ENCODE data around the gene CYP2U1.
"Not testable (repeated sequence)": the region's sequence is repeated elsewhere in the genome, so short reads cannot be mapped to it uniquely, and the experiment has no call there.

Gene CYP2U1

DNA sequence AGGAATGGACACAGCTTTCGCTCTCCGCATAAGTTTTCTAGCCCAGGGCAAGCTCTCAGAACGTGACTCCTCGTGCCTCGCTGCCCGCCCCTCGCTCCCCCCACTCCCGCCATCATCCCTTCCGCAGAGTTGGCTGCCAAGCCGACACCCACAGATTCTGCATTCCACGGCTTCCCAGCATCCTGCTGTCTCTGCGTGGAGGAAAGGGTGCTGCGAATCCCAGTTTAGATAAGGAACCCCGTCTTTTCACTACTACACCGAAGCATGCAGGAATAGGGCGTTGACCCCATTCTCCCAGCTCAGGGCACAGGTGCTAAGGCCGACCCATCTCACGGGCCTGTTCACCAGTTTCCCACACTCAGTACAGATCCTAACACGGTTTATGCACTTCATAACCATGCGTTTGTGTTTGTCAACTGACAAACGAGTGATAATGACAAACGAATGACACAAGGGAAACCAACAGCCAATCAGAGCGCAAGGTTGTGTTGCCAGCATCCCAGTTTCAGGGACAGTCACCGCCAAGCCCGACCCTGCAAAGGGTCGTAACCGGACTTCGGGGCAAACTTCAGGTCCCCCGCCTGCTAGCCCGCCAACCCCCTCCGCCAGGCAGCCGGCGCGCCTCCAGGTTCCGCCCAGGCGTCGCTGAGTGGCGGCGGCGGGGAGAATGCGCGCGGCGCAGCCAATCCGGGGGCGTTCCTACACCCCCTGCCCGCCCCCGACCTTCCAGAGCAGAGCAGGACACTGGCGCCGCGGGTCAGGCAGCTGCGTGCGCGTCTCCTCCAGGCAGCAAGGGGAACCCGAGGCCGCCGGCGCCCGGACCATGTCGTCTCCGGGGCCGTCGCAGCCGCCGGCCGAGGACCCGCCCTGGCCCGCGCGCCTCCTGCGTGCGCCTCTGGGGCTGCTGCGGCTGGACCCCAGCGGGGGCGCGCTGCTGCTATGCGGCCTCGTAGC, at the start of gene CYP2U1:
CYP2U1 (plus strand) TSS at position 729 of the 954 bp plus-strand sequence; CDS start at position 824, 95 bp downstream.
- DNase-seq, result peak; percentile 53 to 77

DNA sequence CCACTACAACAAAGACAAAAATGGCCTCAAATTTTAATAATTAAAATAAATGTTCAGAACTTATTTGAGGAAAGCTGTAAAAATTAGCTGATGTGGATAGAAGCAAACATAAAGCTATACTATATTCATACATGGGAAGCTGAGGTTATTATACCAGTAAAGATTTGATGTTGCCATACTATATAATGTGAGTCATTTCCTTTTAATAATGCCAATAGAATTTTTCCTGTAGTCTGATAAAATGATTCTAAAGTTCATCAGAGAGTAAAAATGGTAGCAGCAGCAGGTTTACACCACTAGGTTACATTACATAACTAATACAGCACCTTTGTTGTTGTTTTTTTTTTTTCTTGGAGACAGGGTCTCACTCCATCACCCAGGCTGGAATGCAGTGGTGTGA, 45.5 kb upstream of the CYP2U1 start:
- DNase-seq, result no peak

DNA sequence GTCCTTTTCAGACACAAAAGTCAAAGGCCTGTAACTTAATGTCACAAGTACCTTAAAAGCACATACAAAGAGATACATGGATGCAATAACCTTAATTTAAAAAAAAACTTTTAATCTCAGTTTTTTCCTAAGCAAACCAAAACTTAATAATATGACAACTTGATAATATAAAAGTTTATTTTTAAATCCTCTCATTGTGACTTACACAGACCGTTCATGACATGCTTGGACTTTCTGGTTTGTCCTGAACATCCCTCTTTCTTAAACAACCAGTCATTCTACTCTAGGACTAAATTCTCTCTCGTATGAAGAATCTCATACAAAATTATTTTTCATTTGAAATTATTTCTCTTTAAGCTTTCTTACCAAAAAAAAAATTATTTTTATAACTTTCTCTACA, 43.1 kb upstream of the CYP2U1 start:
- no peak for DNase-seq

GRCh38 chr4:107890779-107891178, 40.6 kb upstream of the CYP2U1 start:
- DNase-seq, result no peak

DNA sequence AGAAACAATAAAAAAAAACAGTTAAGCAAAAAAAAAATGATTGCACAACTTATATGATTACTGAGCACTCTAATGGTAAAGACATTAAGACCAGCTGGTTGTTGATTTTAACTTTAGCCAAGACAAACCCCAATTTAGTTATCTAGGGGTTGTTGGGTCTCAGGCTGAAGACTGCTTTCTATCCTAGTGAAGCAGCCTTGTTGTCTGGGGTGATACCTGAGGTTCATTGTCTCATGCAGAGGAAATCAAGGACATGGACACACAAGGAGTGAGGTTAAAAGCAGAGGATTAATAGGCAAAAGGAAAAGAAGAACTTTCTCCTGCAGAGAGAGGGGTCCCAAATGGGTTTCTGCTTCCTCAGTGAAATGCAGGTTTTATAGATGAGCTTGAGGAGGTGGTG, 40.0 kb upstream of the CYP2U1 start:
- no peak for DNase-seq

DNA sequence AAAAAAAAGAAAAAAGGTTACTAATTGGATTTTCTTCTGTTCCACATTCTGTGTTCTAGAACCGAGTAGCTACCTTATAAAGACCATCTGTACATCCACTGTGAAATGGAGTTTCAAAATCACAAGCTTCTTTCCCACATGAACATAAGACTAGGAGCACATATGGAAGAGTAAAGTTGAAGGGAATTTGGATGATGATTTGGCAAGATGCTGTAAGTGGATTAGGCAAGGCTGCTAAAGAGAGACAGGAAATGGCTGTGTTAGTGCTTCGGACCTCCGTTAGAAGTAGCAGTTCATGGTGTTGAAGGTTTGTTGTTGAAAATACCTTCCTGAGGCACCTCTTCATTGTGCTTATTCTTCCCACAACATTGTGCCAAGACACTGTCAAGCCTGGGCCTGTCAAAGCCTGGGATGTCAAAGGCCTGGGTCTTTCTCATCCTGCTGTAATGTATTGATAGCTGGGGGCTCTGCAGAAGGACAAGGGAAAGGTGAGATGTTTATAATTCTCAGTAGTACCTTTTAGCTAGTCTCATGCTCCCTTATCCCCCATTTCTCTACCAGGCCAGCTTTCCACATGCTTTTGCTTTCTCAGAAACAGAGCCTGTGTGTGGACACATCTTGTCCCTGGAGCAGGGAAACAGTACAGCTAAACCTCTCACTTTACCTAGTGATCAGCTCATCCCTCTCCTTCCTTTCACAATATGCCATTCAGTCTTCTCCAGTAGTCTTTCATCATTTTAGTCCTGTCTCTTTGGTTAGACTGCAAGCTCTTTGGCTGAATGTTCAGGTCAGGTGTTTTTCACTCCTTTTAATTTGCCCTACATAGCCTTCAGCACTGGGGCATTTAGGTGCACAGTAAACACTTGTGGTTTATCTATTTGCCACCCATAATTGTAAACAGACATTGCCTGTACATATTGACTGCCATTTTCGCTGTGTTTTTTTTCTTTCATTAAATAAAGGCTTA, 37.9 kb upstream of the CYP2U1 start:
- DNase-seq, result no peak

- no peak for DNase-seq
Observed at GRCh38 chr4:107894138-107894603, 37.2 kb upstream of the CYP2U1 start.

DNA sequence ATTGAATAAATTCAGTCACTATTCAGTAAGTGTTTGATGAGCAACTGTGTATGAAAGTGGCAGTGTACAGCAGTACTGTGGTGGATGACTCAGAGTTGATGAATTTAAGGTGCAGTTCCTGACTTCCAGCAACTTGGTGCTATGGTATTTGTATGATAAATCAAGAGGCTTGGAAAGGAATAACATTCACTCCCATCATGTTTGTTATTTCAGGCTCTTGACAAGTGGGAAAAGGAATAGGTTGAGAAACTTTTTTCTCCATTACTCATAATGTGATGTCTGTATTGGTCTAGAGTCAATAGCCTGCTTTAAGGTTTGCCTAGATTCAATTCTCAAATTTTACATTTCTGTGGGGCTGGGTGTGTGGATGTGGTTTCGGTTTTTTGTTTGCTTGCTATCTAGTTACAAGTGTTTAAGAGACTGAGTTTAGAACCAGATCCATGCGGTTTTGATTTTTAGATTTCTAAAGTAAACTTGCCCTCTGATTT, 35.1 kb upstream of the CYP2U1 start:
- DNase-seq, result no peak

DNA sequence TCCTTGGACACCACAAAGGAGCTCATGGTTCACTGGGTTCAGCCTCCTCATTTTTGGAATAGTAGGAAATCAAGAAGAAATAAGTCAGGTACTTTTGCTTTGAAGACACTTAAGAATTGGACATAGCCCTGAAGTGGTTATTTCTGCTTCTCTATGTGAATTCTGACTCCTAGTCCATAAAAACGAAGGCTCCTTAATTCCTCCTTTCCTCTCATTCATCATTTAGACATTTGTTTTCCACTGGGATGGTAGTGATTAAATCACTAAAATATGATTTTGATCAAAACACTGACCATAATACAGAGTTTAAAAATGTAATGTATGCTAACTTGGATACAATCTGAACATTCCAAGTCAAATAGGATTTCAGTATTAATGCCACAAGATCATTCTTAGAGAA, 34.7 kb upstream of the CYP2U1 start:
- no peak for DNase-seq

GRCh38 chr4:107897823-107898222, 33.5 kb upstream of the CYP2U1 start:
- no peak for DNase-seq

- DNase-seq, result no peak
Observed at GRCh38 chr4:107900067-107900466, 31.3 kb upstream of the CYP2U1 start.

DNA sequence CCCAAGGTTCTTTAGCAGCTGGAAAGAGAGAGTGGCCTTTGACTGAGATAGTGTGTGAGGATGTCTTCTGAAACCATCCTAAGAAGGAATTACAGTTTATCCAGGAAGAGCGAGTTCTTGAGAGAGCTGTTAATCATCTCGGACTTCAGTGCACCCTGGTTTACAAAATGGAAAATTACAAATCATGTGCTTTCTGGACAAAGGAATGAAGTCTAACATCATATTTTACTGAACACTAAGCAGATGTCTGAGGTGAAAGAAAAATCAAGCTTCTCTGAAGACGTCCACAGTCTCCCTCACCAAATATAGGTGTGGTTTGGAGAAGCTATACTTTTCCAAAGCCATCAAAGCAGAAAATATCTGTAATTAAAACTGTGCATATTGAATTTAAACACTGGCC, 30.8 kb upstream of the CYP2U1 start:
- DNase-seq, result no peak

DNA sequence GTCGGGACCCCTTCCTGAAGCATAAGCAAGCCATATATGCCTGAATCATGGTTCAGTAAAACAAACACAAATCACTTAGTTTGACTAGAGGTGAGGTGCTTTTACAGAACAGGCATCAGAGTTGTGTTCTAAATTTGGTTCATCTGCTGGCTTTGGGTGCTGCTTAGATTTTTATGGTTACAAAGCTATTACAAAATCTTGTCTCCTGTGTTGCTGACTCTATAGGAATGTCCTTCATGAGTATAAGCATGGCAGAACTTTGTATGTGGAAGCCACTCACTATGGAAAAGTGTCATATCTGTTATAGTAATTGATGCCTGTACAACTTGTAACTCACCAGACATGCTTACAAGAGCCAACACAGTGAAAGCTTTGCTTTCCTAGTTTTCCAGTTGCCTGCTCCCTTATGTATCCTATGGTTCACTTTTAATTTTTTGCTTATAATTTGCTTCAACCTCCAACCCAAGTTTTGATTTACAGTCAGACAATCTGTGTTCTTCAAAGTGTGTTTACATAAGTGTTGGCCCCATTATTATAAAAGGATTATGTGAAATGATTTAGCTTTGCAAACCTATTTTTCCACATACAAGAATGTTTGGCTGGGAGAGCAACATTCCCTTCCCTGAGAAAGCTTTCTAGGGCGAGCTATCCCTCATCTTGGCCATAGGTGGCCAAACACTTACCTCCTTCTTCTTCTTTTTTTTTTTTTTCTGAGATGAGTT, 30.0 kb upstream of the CYP2U1 start:
- no peak for DNase-seq

- DNase-seq, result no peak
Observed at GRCh38 chr4:107902715-107903114, 28.6 kb upstream of the CYP2U1 start.

GRCh38 chr4:107905082-107905481, 26.3 kb upstream of the CYP2U1 start:
- not testable (repeated sequence) for DNase-seq

DNA sequence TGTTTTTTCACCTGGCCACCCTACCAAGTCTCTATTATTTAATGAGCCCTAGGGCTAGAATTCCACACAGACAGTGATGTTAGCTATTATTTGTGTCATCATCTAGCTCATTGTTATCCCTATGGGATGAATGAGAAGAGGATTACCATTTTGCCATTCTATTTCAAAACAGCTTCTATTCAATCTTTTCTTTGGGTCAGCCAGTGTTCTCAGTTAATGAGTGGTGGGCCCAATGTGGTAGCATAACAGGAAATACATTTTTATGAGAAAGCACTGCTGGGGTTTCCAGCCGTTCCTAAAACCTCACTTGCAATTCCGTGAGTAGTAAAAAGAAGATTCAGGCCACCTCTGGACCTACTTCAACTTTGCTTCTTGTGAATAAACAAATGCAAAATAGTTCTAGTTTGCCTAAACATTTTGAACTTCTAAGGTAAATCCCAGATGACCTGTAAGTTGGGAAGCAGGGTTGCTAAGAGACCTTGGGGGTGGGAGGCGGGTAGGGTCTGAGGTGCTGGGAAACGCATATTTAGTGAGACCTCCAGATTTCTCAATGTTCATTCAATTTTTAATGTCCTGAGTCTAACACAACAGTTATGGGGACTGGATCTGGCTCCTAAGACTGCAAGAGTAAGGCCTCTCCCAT, 24.8 kb upstream of the CYP2U1 start:
- DNase-seq, result peak; percentile 74 to 90

- DNase-seq, result no peak
Observed at GRCh38 chr4:107908377-107908776, 23.0 kb upstream of the CYP2U1 start.

DNA sequence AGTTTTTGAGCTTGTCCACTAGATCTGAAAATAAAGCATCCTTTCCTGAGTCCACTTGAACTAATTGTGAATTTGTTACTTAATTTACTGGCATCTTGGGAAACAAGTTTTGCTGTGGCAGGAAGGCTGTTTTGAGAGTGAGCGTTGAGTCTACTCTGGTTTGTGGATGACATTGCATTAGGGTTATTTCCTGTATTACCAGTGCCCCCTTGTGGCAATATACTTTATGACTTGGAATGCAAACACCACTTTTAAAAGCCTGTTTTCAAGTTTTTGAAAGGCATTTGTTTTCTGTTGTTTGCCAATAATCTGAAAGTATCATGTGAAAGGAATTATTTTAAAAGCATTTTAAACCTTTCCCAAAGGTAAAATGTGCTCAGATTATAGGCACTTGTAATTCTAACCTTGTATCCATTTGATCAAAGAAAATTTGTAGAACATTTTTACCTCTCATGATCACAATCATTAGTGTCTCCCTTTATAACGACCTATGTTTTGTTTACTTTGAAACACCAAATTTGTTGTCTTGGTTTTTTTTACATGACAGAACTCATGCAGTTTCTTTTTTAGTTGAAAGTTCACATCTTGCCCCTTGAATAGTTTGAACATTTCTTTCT, 18.0 kb upstream of the CYP2U1 start:
- peak; percentile 33 to 45 for DNase-seq

GRCh38 chr4:107915220-107915619, 16.1 kb upstream of the CYP2U1 start:
- no peak for DNase-seq

DNA sequence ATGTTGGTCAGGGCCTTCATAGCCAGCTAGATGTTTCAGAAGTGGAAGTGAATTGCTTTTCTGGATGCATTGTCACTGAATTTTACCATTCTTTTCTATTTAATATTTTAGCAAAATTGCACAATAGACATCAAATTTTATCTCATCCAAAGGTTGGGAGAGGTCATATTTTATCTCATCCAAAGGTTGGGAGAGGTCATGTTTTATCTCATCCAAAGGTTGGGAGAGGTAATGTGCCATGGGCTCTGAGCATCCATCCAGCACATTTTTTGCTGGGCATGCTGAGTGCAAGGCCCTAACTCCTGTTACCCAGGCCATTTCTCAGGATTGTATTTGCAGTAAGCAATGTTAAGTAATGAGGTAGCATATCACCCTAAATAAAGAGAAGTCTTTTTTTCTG, 14.7 kb upstream of the CYP2U1 start:
- no peak for DNase-seq

GRCh38 chr4:107917500-107917899, 13.8 kb upstream of the CYP2U1 start:
- DNase-seq, result no peak
